GM18505 (cell line): Measurements from ENCODE around the gene SLX4IP.

Experiments
- ATAC-seq: cut with Tn5 transposase; IDR thresholded peaks from one replicate; pipeline ENCODE4 v1.9.1; 2021; ENCODE audit not compliant: unreplicated experiment
- POLR2A ChIP-seq: IDR thresholded peaks from 4 replicates; pipeline ENCODE4 v1.6.1; 2011; ENCODE audit warnings: borderline replicate concordance; ENCODE audit not compliant: insufficient read depth, insufficient read length; ENCODE audit errors: extremely low read depth

SLX4IP gene

DNA sequence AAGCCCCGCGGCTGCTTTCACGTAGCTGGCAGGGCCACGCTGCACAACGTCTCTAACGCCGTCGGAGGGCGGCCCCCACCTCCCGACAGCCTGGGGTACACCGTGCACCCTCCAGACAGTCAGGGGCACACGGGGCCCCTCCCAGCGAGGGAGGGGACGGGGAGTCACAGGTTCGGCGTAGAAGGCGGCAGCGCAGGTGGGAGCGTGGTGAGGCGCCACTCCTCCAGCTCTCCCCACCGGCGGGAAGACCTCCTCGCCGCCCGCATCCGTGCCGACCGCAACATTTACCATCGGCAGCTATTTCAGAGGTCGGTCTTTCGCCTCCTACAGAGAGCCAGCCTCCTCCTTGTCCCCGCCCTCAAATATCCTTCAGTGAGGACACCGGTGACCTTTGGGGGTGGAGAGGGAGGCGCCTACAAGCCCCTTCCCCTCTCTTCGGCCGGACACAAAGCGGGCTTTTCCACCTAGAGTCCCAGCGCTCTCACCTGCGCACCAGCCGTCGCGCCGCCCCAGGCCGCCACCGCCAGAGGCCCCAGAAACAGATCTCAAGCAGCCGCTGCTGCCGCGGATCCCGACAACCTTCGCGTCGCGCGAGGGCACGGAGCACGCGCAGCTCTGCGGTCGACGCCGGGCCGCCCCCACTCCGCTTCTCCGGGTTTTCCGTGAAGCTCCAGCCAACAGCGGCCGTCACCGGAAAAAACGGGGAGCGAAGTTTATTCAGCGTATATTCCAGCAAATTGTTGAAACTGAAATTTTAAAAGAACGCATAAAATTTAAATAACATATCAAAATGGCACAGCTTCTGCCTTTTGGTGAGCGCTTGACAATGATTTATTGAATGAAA lies 1.3 kb upstream of the SLX4IP start, which contains the start of gene MKKS:
MKKS (minus strand) TSS at position 600 of the 844 bp plus-strand sequence. CDS start 20,708 bp downstream, outside the sequence.
- peak; percentile 63 for ATAC-seq
- peak; percentile 42 for TF ChIP-seq POLR2A

DNA sequence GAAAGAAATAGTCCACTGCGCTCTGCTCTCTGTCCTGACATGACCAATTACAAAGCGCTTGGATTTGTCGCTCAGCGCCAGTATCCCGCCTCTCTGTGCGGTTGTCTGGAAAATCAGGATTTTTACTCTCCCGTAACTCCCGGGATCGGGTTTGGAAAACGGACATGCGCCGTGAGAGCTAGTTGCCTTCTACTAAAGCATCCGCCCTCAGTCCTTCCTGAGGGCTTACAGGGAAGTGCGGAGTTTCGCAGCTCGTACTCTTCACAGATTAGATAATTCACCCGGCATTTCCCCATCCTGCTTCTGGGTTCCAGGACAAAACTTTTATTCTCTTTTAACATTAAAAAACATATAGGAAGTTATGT lies 656 bp upstream of the SLX4IP start:
- TF ChIP-seq POLR2A, result peak; percentile 82
- ATAC-seq, result peak; percentile 40

DNA sequence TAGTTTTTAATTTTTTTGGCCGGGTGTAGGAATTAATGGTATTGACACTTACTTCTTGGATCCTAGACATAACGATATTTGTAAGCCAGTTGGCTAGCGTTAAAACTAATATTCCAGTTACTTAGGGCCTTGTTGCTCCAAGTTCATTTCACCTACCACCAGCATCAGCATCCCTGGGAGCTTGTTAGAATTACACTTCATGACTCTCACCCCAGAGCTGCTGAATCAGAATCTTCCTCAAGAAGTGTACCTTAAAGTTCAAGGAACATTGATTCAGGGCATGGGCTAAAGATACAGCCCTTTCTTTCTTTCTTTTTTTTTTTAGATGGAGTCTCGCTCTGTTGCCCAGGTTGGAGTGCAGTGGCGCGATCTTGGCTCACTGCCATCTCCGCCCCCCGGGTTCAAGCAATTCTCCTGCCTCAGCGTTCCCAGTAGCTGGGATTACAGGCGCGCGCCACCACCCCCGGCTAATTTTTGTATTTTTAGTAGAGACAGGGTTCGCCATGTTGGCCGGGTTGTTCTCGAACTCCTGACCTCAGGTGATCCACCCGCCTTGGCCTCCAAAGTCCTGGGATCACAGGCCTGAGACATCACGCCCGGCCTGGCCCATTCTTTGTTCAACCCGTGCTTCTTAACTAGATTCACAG lies 1.1 kb downstream of the SLX4IP start:
- no peak for ATAC-seq
- no peak for TF ChIP-seq POLR2A

GRCh38 chr20:10438217-10438616 lies 3.1 kb downstream of the SLX4IP start:
- no peak for TF ChIP-seq POLR2A
- ATAC-seq, result no peak

GRCh38 chr20:10443936-10444335 lies 8.8 kb downstream of the SLX4IP start:
- ATAC-seq, result no peak
- no peak for TF ChIP-seq POLR2A

GRCh38 chr20:10445758-10446157 lies 10.7 kb downstream of the SLX4IP start:
- no peak for ATAC-seq
- no peak for TF ChIP-seq POLR2A

DNA sequence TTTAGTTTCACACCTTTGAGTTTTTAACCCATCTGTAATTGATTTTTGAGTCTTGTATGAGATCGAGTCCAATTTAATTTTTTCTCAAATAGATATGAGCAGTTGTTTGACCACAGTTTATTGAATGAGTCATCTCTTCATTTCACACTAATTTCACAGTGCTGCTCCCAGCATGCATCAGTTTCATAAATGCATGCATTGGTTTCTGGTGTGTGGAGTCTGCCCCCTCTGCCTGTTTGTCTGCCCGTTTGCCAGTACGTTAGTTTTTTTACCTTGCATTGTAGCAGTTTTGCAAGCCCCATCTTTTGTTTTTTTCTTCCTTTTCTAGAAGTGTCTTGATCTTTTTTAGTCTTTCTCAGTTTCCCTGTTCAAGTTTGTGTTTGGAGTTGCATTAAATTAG lies 11.9 kb downstream of the SLX4IP start:
- ATAC-seq, result peak; percentile 99
- no peak for TF ChIP-seq POLR2A

DNA sequence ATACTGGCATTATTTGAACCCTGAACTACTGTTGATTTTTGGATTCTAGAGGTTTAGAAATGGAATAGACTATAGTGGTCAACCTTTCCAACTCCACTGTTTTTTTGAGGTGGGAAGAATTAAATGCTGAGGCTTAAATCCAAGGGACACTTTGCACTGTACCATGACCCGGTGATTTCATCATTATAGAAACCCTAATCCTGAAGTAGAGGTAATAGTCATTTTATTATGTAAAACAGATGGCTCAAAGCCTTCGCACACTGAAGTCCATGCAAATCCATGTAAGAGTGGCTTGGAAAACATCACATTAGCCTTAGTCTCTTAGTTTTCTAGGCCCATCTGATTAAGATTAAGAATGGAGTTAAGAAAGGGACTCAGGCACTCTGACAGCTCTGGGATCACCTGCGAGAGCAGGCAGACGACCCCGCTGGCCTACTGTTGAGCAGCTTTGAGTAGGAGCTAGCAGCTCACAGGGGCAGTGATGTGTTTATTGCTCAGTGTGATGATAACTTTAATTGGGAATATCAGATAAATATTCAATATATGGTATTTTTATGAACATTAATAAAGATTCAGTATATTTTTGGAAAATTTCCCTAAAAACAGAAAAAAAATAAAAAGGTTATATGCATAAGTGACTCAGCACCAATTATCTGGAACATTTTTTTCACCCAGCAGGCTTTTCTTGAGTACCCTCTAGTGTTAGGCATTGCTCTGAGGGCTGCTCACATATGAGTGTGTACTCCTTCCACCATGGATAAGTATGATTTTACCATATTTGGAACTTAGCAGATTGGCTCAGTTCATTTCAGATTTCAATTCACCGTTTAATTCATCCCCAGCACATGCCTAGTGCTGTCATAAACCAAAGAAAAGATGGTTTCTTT lies 13.4 kb downstream of the SLX4IP start:
- ATAC-seq, result no peak
- TF ChIP-seq POLR2A, result no peak

GRCh38 chr20:10449270-10449669 lies 14.2 kb downstream of the SLX4IP start:
- no peak for TF ChIP-seq POLR2A
- no peak for ATAC-seq

DNA sequence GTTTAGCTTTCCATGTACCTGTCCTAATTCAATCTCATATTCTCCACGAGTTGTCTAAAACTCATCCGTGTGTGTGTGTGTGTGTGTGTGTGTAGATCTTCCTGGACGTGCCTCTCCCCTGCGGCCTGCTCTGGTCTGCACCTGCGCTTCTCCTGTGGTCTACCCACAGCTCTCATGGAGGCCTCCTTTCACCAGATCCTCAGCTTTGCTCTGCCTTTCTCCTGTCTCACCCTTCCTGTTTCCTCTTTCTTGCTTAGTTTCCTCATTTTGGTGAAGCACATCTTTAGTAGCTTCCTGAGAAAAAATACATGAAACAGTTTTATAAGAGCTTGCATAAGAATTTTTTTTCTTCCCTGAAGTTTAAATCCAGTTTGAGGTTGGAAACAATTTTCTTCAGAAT lies 18.1 kb downstream of the SLX4IP start:
- peak; percentile 91 for ATAC-seq
- no peak for TF ChIP-seq POLR2A

DNA sequence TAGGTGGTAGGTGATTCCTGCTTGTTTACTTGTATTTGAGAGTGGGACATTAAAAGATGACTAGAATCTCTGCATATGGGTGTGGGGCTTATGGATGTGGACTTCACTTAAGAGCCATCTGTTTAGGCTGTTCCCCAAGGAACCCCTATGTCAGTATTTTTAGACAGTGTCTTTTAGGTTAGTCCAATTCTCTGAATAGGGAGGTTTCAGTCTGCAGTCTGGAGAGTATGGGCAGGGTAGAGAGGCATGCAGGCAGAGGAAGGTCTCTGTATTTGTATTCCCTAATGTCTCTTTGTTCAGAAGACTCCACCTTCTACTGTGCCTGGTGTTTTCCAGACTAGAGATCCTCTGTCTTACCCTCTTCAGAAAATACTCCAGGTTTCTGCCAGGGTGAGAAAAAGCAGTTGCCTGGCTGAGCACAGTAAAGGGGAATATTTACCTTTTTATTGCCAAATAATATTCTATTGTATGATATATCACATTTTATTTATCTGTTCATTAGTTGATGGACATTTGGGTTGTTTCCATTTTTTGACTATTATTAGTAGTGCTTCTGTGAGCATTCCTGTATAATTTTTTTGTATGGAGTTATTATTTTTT lies 19.1 kb downstream of the SLX4IP start:
- ATAC-seq, result no peak
- TF ChIP-seq POLR2A, result no peak

GRCh38 chr20:10461495-10461894 lies 26.4 kb downstream of the SLX4IP start:
- no peak for ATAC-seq

DNA sequence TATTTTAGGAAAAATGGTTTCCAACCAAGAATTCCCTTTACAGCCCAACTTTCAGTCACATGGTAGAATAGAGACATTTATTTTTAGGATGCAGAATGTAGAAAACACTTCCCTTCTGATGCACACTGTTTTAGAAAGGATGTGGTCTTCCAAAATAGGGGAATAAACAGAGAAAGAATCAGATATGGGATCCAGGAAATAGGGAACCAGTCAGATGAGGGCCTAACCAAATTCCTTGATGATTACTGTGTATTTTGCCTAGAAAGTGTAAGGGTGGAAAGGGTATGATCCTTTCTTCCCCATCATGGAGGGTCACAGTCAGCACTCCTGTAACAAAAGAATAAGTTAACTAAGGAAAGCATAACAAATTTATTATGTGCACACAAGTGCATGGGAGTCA lies 27.4 kb downstream of the SLX4IP start:
- TF ChIP-seq POLR2A, result no peak

More at GRCh38 chr20:10461495-10461894, 26.4 kb downstream of the SLX4IP start:
- no peak for TF ChIP-seq POLR2A

DNA sequence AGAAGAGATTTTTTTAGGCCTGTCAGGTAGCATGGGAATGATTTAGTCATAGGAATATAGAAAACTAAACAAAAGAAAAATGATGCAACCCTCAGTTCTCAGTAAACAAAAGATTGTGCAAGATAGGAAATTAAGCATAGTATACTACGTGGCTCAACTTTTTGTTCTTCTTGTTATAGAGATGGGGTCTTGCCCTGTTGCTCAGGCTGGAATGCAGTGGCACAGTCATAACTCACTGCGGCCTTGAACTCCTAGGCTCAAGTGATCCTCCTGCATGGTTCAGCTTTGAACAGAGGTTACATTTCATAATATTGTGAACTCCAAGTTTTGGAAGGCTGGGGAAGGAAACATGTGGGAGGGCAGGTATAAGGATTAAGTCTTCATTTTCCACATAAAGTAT lies 28.5 kb downstream of the SLX4IP start:
- no peak for ATAC-seq
- no peak for TF ChIP-seq POLR2A

More for the DNA sequence above, 27.4 kb downstream of the SLX4IP start:
- ATAC-seq, result no peak

DNA sequence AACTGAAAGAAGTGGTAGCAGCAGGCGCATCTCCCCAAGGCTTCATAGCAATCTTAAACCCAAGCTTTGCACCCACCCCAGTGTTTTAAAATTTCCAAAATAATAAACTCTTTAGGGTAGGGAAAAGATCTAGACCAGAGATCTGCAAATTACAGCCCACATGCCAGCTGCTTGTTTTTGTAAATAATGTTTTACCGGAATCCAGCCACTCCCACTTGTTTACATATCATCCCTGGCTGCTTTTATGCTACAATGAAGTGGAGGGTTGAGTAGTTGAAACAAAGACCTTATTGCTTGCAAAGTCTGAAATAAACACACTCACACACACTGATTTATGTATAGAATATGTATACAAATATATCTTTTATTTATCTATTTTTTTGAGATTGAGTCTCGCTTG lies 30.0 kb downstream of the SLX4IP start:
- no peak for TF ChIP-seq POLR2A
- no peak for ATAC-seq
